Measurements from ENCODE around the gene MINDY2.

DNA sequence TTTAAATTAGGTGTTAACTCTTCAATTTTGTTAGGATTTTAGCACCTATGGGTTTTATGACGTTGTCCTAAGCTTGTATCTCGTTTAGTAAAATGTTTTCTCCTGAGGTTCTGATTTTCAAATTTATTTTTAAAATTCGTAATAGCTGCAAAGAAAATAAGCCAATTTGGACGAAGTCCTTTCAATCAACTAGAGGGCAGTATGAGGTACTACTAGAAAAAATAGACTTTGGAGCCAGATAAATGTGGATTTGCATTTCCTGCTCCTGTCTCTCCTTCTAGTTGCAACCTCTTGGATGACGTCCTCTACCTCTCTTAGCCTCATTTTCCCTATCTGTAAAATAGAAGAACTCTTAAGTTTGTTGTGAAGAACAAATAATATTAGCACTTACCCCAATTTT, 81.2 kb downstream of the MINDY2 start:
- TF ChIP-seq, protein P1, sequence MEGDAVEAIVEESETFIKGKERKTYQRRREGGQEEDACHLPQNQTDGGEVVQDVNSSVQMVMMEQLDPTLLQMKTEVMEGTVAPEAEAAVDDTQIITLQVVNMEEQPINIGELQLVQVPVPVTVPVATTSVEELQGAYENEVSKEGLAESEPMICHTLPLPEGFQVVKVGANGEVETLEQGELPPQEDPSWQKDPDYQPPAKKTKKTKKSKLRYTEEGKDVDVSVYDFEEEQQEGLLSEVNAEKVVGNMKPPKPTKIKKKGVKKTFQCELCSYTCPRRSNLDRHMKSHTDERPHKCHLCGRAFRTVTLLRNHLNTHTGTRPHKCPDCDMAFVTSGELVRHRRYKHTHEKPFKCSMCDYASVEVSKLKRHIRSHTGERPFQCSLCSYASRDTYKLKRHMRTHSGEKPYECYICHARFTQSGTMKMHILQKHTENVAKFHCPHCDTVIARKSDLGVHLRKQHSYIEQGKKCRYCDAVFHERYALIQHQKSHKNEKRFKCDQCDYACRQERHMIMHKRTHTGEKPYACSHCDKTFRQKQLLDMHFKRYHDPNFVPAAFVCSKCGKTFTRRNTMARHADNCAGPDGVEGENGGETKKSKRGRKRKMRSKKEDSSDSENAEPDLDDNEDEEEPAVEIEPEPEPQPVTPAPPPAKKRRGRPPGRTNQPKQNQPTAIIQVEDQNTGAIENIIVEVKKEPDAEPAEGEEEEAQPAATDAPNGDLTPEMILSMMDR (IDR thresholded peaks at IDR 0.05): no peak
- TF ChIP-seq GABPB1 (CRISPR knock-in tag; IDR thresholded peaks at IDR 0.05) (no peak), CBFB (CRISPR knock-in tag; IDR thresholded peaks at IDR 0.05; ENCODE audit: low read depth) (no peak), FOXK1 (CRISPR knock-in tag; IDR thresholded peaks at IDR 0.05) (no peak), ZNF232 (CRISPR knock-in tag; IDR thresholded peaks at IDR 0.05) (no peak), NR2C2 (CRISPR knock-in tag; IDR thresholded peaks at IDR 0.05) (no peak)
- TF ChIP-seq, protein P2, sequence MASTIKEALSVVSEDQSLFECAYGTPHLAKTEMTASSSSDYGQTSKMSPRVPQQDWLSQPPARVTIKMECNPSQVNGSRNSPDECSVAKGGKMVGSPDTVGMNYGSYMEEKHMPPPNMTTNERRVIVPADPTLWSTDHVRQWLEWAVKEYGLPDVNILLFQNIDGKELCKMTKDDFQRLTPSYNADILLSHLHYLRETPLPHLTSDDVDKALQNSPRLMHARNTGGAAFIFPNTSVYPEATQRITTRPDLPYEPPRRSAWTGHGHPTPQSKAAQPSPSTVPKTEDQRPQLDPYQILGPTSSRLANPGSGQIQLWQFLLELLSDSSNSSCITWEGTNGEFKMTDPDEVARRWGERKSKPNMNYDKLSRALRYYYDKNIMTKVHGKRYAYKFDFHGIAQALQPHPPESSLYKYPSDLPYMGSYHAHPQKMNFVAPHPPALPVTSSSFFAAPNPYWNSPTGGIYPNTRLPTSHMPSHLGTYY (CRISPR knock-in tag; IDR thresholded peaks at IDR 0.05): no peak

Measured in WTC11 (cell line).